Left lung (tissue), 10 donors: ENCODE measurements around the gene DHX58. TPM values are rescaled to one million over a fixed set of nuclear protein-coding genes. Genes with fewer than 3 reads are reported as not detected.

Experiments used
- ATAC-seq: fragments of 200-7000 bp; cut with Tn5 transposase; one replicate; pipeline ENCODE4 v1.9.1; 2020; ENCODE audit warnings: moderate library complexity
- DNase-seq, 4 donors: peaks; one replicate each; pipeline ENCODE4 v3.0.0-alpha.2; 2013 to 2020
- H3K27ac ChIP-seq, 2 donors: fragments of 200-600 bp; sonication (generic) in 1 of 2; one replicate each; pipeline versions ENCODE4 v1.5.0 to v1.8.0; 2020 to 2021
- H3K27me3 ChIP-seq, 2 donors: fragments of 200-600 bp; sonication (generic) in 1 of 2; one replicate each; pipeline versions ENCODE4 v1.5.0 to v1.8.0; 2020 to 2021
- H3K36me3 ChIP-seq, 2 donors: fragments of 200-600 bp; sonication (generic) in 1 of 2; one replicate each; pipeline versions ENCODE4 v1.5.0 to v1.8.0; 2020 to 2021
- H3K4me1 ChIP-seq, 2 donors: fragments of 200-600 bp; one replicate each; pipeline ENCODE4 v1.8.0; 2021
- H3K4me3 ChIP-seq, 2 donors: fragments of 200-600 bp; sonication (generic) in 1 of 2; one replicate each; pipeline versions ENCODE4 v1.5.0 to v1.8.0; 2020 to 2021; ENCODE audit warnings: mild to moderate bottlenecking in 1 of 2
- H3K9me3 ChIP-seq, 2 donors: fragments of 200-600 bp; sonication (generic) in 1 of 2; one replicate each; pipeline versions ENCODE4 v1.5.0 to v1.8.0; 2020 to 2021
- intact Hi-C, 2 donors: fragments of 100-400 bp; cut with DNase I; formaldehyde crosslinking; loops; one replicate each; pipeline versions ENCODE4 v1.11.2 to v1.14.2; 2022
- polyA plus RNA-seq, 6 donors: library from polyadenylated mRNA; unstranded; fragments of 120-200 nt; gene quantifications; one replicate each; pipeline ENCODE4 v1.2.1, GENCODE V29; 2013; ENCODE audit not compliant: insufficient read length in 6 of 6
- total RNA-seq, 2 donors: library from RNA; stranded (reverse); fragmentation: NEBNext Ultra II Directional; extraction: Animal tissue kit (Norgen Biotek cat#: 25700); gene quantifications; one replicate each; pipeline ENCODE4 v1.2.1, GENCODE V29; 2021
- TF ChIP-seq, protein P1 (sequence below), 2 donors: fragments of 200-600 bp; sonication (generic) in 1 of 2; IDR thresholded peaks; one replicate each; pipeline versions ENCODE4 v1.5.0 to v1.8.0; 2021; ENCODE audit warnings: antibody characterized with exemption in 2 of 2
- donor health status: DM: no; HTN: yes; CAD: no.
- donor health status: DM: no; HTN: no; CAD: no.

Gene DHX58
- total and polyA plus RNA-seq, 8 donors, result 15.4 to 22.4 (median 19.9) TPM

DNA sequence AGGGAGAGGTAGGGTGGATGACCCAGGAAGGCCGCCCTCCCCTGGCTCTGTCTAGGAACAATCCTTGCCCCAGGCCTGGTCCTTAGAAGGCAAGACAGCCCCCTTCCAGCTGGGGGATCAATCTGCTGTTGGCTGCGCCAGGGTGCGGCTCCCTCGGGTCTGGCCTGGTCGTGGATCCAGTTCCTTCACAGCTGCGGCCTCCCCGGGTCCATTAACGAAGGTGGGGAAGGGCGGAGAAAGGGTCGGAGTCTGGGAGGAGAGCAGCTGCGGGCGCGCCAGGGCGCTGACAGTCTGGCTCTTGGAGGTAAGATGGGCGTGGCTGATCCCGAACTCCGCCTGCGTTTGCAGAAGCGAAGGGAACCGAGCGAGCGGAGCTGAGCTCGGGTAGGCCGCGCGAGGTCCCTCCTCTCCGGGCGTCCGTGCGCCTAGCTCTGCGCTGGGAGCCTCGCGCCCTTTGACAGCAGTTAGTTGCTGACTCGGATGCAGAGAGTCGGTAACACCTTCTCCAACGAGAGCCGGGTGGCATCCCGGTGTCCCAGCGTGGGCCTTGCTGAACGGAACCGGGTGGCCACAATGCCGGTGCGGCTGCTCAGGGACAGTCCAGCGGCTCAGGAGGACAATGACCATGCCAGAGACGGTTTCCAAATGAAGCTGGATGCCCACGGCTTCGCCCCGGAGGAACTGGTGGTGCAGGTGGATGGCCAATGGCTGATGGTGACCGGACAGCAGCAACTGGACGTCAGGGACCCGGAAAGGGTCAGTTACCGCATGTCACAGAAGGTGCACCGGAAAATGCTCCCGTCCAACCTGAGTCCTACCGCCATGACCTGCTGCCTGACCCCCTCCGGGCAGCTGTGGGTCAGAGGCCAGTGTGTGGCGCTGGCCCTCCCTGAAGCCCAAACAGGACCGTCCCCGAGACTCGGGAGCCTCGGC is 10.1 kb upstream of the DHX58 start, which contains the start of gene HSPB9:
Gene HSPB9 (plus strand): TSS at position 434 of the 933 bp plus-strand sequence. CDS start 47 bp downstream, at position 481.
- H3K27me3 ChIP-seq, result no peaks in the 10 kb centered on the region
- intact Hi-C loops, result no loop called here
- no peaks in the 10 kb centered on the region for H3K9me3 ChIP-seq
- no peak within 1 kb of the TSS for H3K4me3 ChIP-seq
- DNase-seq (peak in 2 of 4 donors; percentile 75 to 88), ATAC-seq (peak; percentile 82)
- H3K4me1 ChIP-seq, result peaks cover 5 to 31% of the 10 kb centered on the region in 2 donors
- no peak within 1 kb of the TSS for H3K27ac ChIP-seq
- TF ChIP-seq, protein P1, sequence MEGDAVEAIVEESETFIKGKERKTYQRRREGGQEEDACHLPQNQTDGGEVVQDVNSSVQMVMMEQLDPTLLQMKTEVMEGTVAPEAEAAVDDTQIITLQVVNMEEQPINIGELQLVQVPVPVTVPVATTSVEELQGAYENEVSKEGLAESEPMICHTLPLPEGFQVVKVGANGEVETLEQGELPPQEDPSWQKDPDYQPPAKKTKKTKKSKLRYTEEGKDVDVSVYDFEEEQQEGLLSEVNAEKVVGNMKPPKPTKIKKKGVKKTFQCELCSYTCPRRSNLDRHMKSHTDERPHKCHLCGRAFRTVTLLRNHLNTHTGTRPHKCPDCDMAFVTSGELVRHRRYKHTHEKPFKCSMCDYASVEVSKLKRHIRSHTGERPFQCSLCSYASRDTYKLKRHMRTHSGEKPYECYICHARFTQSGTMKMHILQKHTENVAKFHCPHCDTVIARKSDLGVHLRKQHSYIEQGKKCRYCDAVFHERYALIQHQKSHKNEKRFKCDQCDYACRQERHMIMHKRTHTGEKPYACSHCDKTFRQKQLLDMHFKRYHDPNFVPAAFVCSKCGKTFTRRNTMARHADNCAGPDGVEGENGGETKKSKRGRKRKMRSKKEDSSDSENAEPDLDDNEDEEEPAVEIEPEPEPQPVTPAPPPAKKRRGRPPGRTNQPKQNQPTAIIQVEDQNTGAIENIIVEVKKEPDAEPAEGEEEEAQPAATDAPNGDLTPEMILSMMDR (IDR thresholded peaks at IDR 0.05), result no peak
- peaks cover 0 to 58% of the 10 kb centered on the region in 2 donors for H3K36me3 ChIP-seq

DNA sequence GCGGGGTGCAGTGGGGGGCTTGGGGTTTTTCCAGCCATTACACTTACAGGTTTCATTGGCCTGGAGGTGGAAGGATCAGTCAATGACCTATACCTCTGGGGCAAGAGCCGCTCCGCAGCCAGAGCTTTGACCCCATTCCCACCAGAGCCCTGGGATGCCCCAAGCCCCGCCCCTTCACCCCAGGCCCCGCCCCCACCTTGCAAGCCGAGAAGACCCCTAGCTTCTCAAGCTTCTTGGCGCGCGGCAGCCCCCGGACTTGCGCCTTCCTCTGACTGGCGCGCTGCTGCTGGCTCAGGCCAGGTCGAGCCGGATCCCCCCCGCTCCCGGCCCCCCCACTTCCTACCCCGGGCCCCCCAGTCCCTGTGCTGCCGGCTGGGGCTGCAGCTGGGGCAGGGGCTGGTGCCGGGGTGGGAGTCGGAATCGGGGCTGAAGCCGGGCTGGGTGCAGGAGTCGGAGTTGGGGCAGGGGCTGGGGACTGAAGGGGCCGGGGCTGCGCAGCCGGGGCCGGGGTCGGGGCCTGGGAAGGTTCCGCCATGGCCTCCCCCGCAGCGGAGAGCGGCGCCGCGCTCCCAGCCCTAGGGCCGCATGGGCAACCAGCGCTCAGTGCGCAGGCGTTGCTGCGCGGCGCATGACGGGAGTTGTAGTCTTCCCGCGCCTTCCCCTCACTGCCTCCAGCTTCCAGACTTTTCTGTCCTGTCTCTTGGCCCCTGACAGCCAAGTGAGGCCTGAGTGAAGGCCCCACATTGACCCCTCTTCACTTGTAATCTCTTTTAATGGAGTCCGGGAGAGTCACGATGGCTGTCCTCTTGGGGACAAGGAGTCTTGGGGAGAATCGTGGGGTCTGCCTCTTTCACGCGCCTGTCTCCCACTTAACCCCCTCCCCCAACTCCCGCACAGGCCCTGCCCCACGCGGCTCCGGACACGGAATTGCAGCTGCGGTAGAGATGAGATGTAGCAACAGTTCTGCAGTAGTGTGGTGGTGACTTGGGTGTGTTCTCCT is 8.6 kb upstream of the DHX58 start, which contains the start of gene KAT2A:
Gene KAT2A (minus strand): TSS at position 598 of the 1,000 bp plus-strand sequence. CDS start 63 bp downstream, at position 535.
- DNase-seq (peak; percentile 66 to 94 (median 86)), ATAC-seq (peak; percentile 90)
- Histone ChIP-seq H3K4me3 (peak within 1 kb of the TSS; percentile 70 to 75), H3K27ac (peak within 1 kb of the TSS; percentile 26 to 73), H3K36me3 (peaks cover 0 to 51% of the 10 kb centered on the region in 2 donors), H3K27me3 (no peaks in the 10 kb centered on the region), H3K4me1 (peaks cover 5 to 37% of the 10 kb centered on the region in 2 donors), H3K9me3 (no peaks in the 10 kb centered on the region)
- TF ChIP-seq, protein P1 (IDR thresholded peaks at IDR 0.05), result no peak
- intact Hi-C loops, result no loop called here

DNA sequence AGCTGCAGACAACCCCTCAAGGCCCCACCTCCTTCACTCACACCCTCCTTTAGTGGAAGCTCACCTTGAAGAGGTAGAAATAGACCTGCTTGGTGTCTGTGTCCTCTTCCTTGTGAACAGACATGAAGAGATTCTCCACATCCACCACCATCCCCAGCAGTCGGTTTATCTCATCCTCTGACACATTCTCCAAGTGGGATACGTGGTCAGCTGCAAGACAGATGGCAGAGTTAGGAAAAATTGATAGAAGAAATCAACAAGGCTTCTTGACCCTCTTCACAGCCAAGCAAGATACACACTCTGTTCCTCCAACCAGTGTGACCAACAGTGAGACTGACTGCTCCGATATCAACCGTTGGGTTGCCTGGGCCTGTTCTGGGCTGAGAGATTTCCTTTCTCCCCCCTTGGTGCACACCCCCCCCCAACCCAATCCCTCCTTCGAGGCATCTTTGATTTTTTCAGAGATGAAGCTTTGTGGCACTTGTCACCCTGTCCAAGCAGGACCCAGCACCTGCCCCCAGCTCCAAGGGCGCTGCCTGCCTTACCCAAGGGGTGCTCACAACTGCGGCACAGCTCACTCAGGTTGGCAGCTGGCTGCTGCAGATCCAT is 7.8 kb upstream of the DHX58 start:
- Histone ChIP-seq H3K4me3 (peak overlapping the region; percentile 70 to 75), H3K36me3 (peaks cover 0 to 43% of the 10 kb centered on the region in 2 donors), H3K4me1 (peaks cover 5 to 37% of the 10 kb centered on the region in 2 donors), H3K9me3 (no peaks in the 10 kb centered on the region), H3K27ac (no peak overlapping the region), H3K27me3 (no peaks in the 10 kb centered on the region)
- no peak for DNase-seq
- ATAC-seq, result no peak
- intact Hi-C loops, result no loop called here
- TF ChIP-seq, protein P1 (IDR thresholded peaks at IDR 0.05), result no peak

DNA sequence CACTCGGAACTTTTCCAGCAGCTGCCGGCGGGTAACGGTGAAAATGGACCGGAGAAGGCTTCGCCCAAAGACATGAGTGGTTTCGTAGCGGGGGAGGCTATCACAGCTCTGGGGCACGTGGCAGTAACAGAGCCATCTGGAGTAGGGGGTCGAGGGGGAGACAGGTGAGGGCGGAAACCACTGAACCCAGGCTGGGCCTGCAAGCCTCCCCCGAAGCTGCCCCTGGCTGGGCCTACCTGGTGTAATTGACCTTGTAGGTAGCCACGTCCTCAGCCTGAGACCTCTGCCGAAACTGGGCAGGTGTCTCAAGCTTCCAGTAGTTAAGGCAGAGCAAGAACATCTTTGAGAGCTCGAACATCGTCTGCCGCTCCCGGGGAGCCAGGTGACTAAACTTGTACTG is 6.8 kb upstream of the DHX58 start:
- intact Hi-C loops, result loop anchor here in 1 of 2 donors (10.0 kb wide), 1 partner anchor 94 kb away; the partner anchor contains the start of gene NKIRAS2
- Histone ChIP-seq H3K27me3 (no peaks in the 10 kb centered on the region), H3K36me3 (peaks cover 0 to 34% of the 10 kb centered on the region in 2 donors), H3K4me1 (peaks cover 5 to 37% of the 10 kb centered on the region in 2 donors), H3K4me3 (no peak overlapping the region), H3K27ac (no peak overlapping the region), H3K9me3 (no peaks in the 10 kb centered on the region)
- TF ChIP-seq, protein P1 (IDR thresholded peaks at IDR 0.05), result no peak
- ATAC-seq (no peak), DNase-seq (no peak)
